GM19043 (cell line): ENCODE data around the gene FABP1.

Source experiments
- ATAC-seq: cut with Tn5 transposase; IDR thresholded peaks from one replicate; pipeline ENCODE4 v1.9.1; 2021; ENCODE audit warnings: low read depth; ENCODE audit not compliant: unreplicated experiment

The FABP1 gene

GRCh38 chr2:88139203-88139702, 11.4 kb upstream of the FABP1 start:
- ATAC-seq: no peak

- no peak for ATAC-seq
These were observed 10.0 kb upstream of the FABP1 start for GRCh38 chr2:88137833-88138232.

- ATAC-seq: no peak
These were observed 9.0 kb upstream of the FABP1 start for GRCh38 chr2:88136817-88137216.

DNA sequence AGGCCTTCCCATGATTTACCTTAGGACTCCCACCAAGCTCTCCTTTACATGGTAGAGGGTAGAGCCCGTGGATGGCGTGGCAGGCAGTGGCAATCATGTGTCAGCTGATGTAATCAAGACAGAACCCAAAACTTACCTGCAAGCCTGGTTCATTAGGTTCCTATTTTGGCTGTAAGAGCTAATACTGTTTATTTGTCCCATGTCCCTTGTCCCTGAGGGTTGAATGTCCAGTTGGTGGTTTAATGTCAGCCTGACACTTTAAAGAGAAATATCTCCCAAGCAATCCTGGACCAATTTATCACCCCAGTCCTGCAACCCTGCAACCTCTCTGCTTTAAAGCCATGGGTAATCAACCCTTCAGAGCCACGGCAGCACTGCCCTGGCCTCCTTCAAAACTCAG, 6.0 kb upstream of the FABP1 start:
- no peak for ATAC-seq

DNA sequence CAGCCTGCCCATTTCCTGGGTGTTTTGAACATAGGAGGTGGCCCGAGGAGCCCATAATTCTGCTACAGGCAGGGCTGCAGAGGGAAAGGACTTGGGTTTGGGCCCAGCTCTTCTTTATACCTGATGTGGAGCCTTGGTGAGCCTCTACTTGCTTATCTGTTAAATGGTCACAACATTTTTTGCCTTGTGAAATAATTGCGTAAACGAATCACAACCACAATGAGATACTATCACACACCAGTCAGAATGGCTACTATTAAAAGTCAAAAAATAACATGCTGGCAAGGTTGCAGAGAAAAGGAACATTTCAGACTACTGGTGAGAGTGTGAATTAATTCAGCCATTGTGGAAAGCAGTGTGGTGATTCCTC, 4.1 kb upstream of the FABP1 start:
- no peak for ATAC-seq

DNA sequence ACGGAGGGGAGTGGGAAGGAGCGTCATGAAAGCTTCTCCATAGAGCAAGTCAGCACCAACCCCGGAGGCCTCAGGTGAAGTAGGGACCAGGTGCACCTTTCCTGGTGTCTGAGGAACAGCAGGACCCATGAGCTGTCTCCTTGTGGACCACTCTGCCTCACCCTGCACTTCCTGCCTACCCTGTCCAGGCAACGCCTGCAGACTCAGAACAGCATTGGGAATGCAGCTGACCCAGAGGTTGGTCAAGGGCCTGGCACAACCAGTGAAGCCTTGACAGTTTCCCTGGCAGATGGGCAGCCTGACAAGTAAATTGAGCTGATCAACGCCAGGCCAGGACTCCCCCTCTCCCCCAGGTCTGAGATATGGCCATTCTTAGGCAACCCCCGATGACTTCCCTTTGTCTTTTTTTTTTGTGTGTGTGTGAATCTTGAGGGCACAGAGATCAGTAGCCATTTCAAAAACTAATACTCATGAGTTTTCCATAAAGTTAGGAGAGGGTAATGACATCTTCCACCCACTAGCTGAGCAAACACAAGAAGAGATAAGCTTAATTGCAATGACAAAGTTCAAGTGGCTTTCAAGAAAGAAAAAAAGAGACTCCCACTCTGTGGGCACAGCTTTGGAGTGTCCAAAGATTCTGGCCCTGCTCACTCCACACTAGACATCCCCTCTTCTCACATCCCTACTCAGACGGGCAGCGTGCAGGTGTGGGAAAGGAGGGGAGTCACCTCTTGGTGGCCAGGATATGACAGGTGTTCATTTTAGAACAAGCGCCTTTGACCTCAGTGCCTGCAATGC, 3.5 kb upstream of the FABP1 start:
- no peak for ATAC-seq

DNA sequence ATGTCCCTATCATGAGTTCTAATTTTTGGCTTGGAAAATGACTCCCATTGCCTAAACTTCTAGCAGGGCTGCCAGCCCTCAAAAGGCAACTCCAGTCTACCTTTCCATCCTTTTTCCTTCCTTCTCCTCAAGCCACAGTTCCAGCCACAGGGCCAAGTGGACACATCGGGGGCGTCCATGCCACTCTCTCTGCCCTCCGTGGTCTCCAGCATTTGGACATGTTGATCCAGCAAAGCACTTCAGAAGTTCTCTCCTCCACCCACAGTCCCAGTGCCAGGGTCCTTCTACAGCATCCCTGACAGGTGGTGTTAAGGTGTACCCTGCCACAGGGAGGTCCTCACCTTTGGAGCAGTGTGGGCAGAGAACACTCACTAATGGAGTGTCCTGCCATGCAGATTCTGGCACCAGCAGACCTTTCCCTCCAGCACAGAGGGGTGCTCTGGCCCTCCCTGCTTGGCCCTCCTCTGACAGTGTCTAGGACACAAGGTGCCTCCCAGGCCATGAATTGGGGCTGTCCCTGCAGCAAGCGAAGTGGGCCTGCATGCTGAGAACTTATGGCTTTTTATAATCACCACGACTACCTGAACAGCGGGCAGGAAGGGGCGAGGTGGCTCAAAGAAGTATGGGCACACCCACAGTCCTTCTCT, 1.6 kb upstream of the FABP1 start:
- no peak for ATAC-seq

DNA sequence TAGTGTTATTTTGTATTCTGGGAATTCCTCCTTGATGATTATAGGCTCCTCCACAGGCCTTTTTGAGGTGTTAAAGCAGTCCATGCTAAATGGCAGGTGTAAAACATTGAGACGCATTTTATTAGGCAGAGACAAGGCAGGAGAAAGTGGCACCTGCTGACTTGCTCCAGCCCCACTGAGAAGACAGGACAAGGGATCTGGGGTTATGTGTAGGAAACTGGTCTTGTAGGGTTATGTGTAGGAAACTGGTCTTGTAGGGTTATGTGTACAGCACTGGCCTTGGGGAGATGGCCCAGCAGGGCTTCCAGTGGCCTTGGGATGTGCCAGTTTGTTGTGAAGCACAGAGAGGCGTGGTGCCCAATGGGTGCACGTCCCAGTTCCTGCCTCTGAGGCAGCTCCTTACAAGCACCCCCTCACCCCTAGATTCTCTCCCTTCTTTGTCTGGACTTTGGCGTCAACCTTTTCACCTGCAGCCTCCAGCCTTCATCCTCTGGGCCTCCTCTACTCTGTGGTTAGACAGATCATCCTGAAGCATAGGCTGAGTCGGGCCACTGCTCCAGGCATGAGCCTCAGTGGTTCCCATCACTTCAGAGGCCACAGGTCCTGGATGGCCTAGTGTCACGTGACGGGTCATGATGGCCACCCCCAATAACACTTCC, 921 bp upstream of the FABP1 start:
- no peak for ATAC-seq

DNA sequence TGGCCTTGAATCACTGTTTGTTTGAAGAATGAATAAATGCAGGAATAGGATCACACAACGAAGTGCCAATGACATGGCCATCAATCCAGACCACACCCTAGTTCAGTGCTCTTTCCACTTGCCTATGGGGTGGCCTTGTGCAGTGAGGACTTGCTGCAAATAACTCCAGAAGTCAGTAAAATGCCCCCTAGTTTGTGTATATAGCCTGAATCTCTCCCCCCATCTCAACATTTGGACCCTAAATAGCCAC, 299 bp downstream of the FABP1 start:
- no peak for ATAC-seq

DNA sequence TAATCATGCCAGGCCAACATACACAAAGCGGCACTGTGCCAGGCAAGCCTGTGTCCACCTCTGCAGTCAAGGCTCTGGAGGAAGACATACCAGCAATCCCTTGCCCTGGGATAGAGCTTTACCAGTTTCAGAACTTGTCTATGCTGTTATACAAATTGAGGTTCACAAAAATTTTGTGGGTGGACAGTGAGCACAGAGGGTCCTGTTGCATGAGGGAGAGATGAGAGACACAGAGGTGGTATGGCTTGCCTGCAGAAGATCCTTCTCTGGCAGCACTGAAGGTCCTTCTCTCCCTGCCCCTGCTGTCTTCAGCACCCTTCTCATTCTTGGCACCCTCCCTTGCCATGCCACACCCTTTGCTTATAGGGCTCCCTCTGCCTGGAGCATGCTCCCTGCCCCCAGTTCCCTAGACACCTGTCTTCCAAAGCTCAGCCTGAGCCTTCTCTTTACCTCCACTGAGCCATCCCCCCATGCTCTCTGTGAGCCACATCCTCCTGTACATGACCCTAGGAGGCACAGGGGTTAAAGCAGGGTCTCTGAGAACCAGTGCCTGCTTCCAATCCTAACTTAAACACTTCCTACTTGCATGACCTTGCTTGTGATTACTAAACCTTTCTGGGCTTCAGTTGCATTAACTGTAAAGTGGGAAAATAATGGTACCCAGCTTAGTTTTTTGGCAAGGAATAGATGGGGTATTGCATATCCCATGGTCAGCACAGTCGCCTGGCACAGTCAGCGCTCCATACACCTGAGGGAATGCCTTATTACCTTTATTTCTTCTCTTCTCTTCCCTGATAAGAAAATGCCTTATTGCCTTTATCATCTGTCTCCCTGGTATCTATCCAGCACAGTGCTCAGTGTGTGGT, 857 bp downstream of the FABP1 start:
- ATAC-seq: no peak

DNA sequence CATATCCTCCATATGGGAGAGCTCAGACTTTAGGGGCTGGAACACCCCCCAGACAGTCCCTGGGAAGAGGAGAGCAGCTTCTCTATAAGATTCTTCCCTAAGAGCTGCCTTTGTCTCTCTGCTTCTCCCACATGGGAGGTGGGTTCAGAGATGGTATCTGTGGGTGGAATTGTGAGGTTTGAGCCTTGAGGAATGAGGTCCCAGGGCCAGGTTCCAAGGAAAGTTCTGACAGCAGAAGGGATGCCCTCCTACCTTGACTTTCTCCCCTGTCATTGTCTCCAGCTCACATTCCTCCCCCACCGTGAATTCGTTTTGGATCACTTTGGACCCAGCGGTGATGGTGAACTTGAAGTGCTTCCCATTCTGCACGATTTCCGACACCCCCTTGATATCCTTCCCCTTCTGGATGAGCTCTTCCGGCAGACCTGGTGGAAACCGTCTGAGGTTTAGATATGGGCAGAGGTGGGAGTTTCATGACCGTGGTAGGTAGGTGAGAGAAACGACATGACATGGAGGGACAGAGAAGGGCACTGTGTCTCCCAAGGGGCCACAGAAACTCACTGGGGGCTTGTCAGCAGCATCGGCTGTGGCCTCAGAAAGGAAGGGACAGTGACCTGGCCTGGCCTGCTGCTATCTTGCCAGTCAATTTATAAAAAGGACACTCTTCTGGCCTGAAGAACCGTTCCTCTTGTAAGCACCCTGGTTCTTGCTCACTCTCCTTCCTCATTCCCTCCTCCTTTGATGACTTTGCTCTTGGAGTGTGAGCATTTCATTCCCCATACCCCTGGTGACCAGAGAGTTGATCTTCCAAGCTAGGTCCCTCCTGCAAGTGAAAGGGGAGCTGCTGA, 1.7 kb downstream of the FABP1 start:
- ATAC-seq: no peak

DNA sequence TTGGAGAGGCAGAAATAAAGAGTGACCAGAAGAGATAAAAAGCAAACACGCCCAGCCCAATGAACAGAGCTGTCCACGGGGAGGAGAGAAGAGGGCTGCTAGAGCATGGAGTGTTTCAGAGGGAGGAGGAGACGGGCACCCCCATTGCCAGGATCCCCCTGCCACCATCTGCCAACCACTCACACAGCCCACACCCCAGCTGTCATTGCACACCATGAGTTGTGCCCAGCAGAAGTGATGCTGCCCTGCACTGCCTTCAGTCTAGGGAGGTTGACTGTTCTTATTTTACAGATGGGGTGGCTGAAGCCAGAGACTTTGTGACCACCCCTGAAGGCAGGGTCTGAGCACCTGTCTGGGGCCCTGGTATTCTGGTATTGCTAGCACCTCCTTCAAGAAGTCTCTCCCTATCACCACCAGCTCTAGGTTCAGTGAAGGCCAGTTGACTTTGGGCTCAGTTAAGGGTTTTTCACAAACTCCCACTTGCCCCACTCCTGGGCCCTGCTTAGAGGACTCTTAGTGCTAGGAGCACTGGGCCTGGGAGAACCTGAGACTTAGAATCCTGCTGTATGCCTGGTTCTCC, 2.4 kb downstream of the FABP1 start:
- no peak for ATAC-seq

- no peak for ATAC-seq
These were observed 3.6 kb downstream of the FABP1 start for GRCh38 chr2:88123975-88124917.

DNA sequence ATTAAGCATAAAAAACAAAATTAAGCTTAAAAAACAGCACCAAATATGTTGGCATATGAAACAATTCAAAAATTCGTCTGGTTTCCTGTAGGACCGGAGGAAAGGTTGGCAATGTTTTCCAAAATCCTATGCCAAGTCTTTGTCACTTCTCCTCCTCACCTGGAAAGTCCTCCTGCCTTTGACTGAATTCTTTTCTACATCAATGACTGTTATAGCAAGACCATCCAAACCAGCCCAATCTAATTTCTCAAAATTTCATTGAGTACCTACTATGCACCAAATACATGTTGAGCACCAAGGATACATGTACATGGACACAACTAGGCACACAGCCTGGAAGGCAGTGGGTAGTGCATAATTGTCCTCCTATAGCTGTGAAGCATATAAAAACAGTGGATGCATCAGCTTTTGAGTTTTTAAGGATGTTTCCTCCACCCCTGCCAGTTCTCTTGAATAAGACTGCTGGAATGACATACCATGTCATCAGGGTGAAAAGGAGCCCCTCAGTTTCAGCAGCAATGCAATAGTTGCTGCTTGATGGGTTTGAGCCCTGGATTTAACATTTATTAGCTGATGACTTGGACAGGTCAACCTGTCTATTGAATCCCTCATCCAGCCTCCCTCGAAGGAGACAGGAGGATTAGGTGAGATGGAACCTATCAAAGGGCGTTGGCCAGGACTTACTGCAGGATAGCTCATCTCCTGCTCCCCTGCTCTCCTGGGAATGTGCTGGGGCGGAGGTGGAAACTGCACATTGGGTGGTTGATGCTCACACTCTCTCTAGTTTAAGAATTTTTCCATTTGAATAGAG, 4.5 kb downstream of the FABP1 start:
- no peak for ATAC-seq

DNA sequence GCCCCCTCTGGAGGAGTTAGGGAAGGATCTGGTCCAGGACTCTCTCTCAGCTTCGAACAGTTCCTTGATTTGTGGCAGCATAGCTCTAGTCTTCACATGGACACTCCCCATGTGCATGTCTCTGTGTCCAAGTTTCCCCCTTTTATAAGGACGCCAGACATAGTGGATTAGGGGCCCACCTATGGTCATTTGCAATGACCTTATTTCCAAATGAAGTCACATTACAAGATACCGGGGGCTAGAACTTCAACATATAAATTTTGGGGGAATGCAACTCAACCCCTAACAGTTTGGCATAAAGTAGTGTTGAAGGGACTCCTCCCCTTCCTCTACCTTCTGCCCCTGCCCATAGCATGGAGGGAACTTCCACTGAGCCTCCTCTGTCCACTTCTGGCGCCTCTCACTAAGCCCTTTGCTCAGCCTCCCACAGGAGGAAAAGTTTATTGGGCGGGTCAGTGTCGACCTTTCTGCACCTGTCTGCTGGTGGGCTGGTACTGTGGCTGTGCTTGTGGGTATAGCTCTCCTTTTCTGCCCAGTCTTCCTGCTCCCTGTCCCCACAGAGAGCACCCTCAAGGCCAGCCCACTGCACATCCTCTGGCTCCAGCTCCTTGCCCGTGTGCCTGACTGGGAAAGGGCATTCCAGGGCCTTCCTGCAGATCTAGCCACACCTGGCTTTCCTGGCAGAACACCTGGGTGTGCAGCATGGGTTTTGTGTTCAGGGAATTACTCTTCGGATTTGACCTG, 5.5 kb downstream of the FABP1 start:
- ATAC-seq: no peak

DNA sequence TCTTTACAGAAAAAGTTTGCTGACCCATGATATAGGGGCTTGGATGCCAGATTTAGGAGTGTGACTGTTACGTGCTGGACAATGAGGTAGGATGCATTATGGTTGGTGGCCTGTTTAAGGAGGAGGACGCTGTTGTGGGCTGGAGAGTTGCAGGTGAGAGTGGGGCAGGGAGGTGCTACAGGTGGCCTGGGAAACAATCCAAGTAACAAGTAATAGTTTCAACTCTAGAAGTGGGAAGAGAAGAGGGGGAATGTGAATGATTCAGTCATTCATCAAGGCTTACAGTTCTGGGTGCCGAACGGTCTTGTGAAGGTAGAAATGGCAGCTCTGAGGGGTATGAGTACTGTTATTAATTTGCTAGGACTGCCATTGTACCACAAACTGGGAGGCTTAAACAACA, 6.2 kb downstream of the FABP1 start:
- no peak for ATAC-seq

GRCh38 chr2:88117973-88118372, 9.9 kb downstream of the FABP1 start:
- ATAC-seq: no peak
